Heart left ventricle (tissue), 11 donors: Measurements from ENCODE around the gene TAF1B. TPM values are rescaled to one million over a fixed set of nuclear protein-coding genes. Genes with fewer than 3 reads are reported as not detected.

ENCODE experiments used
- polyA plus RNA-seq, 2 donors: library from polyadenylated mRNA; stranded (reverse); fragments of 200-250 nt; gene quantifications; one replicate each; pipeline ENCODE4 v1.2.3, GENCODE V29; 2013
- total RNA-seq, 9 donors: library from RNA; depleted of rRNA in 2 of 9; stranded (reverse); fragments of >200 nt in 2 of 9; fragmentation: NEBNext Ultra II Directional in 3 of 9; extraction: Animal tissue kit (Norgen Biotek cat#: 25700) in 3 of 9; gene quantifications; one replicate each; pipeline versions ENCODE4 v1.1.0 to v1.2.4, GENCODE V29; 2016 to 2023
- donor health status: ischemic (EF 13 %, LVEDD 7.1; RV severe dilation, severe dysfunction).
- donor health status: healthy with polysubstance abuse.
- donor health status: DM: no; HTN: yes; CAD: no.
- donor health status: DM: no; HTN: no; CAD: no.
- donor health status: ischemic (EF 25% LVEDD 5.7; RV mildly dilated, moderate dysfunction).
- donor health status: healthy.
- donor health status: DM: yes; HTN: yes; CAD: no.
- donor health status: PGD.
- donor health status: nonischemic (EF 23%, LVEDD 6.1; RV moderate dilation, normal function).

TAF1B gene
- total and polyA plus RNA-seq, 11 donors, result 1.1 to 13.9 (median 4.7) TPM

Other genes with a start within 250 kb of the TAF1B start
- 100 to 1,000 TPM; 169 to 310 (median 213) TPM for gene YWHAQ, start 212.5 kb upstream of the TAF1B start, total RNA-seq
- gene YWHAQ, start 212.5 kb upstream of the TAF1B start, polyA plus RNA-seq, result 100 to 1,000 TPM in 1 of 2 donors, 10 to 100 TPM in 1; 91.0 to 249 TPM
- 1 to 10 TPM in 6 of 9 donors, under 1 TPM in 3; 0.79 to 2.8 (median 1.1) TPM for gene GRHL1, start 108.2 kb downstream of the TAF1B start, total RNA-seq
- under 1 TPM; 0.50 to 0.57 TPM for gene GRHL1, start 108.2 kb downstream of the TAF1B start, polyA plus RNA-seq
- 10 to 100 TPM; 11.8 to 43.8 (median 21.4) TPM for gene KLF11, start 200.1 kb downstream of the TAF1B start, total RNA-seq
- gene KLF11, start 200.1 kb downstream of the TAF1B start, polyA plus RNA-seq, result 1 to 10 TPM; 5.4 to 8.0 TPM
- 1 to 10 TPM; 1.3 to 9.1 (median 2.6) TPM for gene CYS1, start 236.9 kb downstream of the TAF1B start, total RNA-seq
- 1 to 10 TPM in 1 of 2 donors, under 1 TPM in 1; 0.42 to 1.3 TPM for gene CYS1, start 236.9 kb downstream of the TAF1B start, polyA plus RNA-seq